Progenitor cell of endocrine pancreas (in vitro differentiated cells): ENCODE results near the gene EGF. TPM values are rescaled to one million over a fixed set of nuclear protein-coding genes. Genes with fewer than 3 reads are reported as not detected.

Experiments used
- DNase-seq: peaks from one replicate; pipeline ENCODE4 v3.0.0; 2021; ENCODE audit warnings: low spot score; ENCODE audit not compliant: unreplicated experiment
- H3K27ac Mint-ChIP-seq: 2 replicates; pipeline ENCODE4 v1.8.0; 2021; ENCODE audit warnings: mild to moderate bottlenecking, moderate library complexity, mixed read lengths
- H3K27me3 Mint-ChIP-seq: 2 replicates; pipeline ENCODE4 v1.8.0; 2021; ENCODE audit warnings: mixed read lengths
- H3K36me3 Mint-ChIP-seq: 2 replicates; pipeline ENCODE4 v1.8.0; 2022; ENCODE audit warnings: mixed read lengths; ENCODE audit not compliant: insufficient read depth
- H3K4me1 Mint-ChIP-seq: 2 replicates; pipeline ENCODE4 v1.8.0; 2021; ENCODE audit warnings: low read depth, mixed read lengths
- H3K4me3 Mint-ChIP-seq: 2 replicates; pipeline ENCODE4 v1.8.0; 2021; ENCODE audit warnings: low read depth, mild to moderate bottlenecking, moderate library complexity, mixed read lengths
- H3K9me3 Mint-ChIP-seq: 2 replicates; pipeline ENCODE4 v1.8.0; 2021; ENCODE audit warnings: low read depth, mixed read lengths
- total RNA-seq: library from RNA; stranded (reverse); gene quantifications from 2 replicates; pipeline ENCODE4 v1.2.1, GENCODE V29; 2021
- TF ChIP-seq, protein P1 (sequence below): fragments of 200-600 bp; sonication (generic); IDR thresholded peaks from one replicate; pipeline ENCODE4 v1.5.0; 2021; ENCODE audit warnings: antibody characterized with exemption, mild to moderate bottlenecking; ENCODE audit not compliant: unreplicated experiment

The EGF gene
- total RNA-seq, 1 donor from 2014 or later, result 0.36 TPM

DNA sequence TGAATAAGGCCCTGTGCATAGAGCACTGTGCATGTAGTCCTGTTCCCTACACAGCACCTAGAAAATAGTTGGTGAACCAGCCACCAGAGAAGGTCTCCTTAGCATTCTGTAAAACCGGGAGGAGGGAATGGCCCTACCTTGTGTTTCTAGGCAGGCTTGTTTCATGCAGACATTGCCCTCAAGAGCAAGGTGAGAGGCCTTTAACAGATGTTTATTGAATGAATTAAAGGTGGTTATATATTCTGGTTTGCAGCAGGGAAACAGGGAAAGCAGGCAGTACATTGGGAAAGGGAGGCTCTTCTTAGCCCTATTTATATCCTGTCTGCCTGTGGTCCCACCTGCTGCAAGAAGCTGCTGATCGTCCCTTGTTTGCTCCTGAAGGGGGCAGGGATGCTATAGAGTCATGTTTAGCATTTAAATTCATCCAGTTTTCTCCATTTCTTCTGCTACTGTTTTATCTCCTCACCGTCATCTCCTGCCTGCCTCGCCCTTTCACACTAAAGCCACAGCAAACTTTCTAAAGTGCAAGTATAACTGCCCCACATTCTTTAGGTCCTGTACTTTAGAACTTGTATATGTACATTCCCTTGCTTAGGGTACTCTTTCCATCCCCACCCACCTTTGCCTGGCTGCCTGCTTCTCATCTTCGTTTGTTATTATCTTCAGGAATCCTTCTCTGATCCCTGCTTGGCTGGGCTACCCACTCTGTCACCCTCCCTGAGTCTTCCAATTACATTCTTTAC, 60.3 kb downstream of the EGF start:
- Mint-ChIP-seq H3K27ac (no peak overlapping the region), H3K9me3 (no peaks in the 10 kb centered on the region), H3K4me3 (no peak overlapping the region), H3K27me3 (no peaks in the 10 kb centered on the region), H3K4me1 (peaks cover 7% of the 10 kb centered on the region), H3K36me3 (no peaks in the 10 kb centered on the region)
- no peak for DNase-seq
- TF ChIP-seq, protein P1, sequence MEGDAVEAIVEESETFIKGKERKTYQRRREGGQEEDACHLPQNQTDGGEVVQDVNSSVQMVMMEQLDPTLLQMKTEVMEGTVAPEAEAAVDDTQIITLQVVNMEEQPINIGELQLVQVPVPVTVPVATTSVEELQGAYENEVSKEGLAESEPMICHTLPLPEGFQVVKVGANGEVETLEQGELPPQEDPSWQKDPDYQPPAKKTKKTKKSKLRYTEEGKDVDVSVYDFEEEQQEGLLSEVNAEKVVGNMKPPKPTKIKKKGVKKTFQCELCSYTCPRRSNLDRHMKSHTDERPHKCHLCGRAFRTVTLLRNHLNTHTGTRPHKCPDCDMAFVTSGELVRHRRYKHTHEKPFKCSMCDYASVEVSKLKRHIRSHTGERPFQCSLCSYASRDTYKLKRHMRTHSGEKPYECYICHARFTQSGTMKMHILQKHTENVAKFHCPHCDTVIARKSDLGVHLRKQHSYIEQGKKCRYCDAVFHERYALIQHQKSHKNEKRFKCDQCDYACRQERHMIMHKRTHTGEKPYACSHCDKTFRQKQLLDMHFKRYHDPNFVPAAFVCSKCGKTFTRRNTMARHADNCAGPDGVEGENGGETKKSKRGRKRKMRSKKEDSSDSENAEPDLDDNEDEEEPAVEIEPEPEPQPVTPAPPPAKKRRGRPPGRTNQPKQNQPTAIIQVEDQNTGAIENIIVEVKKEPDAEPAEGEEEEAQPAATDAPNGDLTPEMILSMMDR, result no peak

DNA sequence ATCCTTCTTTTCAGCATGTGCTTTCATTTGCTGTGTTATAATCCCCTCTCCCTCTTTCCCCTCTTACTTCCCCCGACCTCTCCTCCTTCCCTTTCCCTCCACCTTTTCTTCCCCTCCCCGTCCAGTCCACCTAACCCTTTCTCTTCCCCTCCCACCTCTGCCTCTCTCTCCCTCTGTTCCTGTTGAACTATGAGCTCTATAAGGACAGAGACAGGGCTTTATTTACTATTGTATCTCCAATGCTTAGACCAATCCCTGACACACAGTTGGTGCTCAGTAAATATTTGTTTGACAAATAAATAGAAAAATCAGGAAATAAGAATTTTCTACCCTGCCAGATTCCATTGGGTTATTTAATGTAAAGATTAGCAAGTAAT, 60.8 kb downstream of the EGF start:
- Mint-ChIP-seq H3K4me1 (peaks cover 11% of the 10 kb centered on the region), H3K27ac (no peak overlapping the region), H3K4me3 (no peak overlapping the region)

DNA sequence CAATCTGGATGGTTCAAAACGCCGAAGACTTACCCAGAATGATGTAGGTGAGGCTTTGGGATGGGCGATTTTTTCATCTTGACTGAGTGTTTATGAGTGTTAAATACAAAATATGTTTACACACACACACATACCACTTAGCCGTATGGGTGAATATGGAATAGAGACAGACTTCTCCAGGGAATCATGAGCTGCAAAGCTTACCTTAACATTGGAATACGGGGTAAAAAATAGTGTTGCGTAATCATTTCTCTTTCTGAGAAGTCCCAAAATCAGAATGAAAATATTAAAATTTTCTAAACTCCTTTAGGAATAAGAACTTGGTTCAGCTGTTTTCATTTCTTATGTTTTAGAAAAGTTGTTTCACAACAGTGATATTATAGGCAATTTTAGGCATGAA, 63.5 kb downstream of the EGF start:
- H3K4me1 Mint-ChIP-seq, result peaks cover 19% of the 10 kb centered on the region
- no peak overlapping the region for H3K4me3 Mint-ChIP-seq
- no peak for DNase-seq
- TF ChIP-seq, protein P1, result no peak
- no peaks in the 10 kb centered on the region for H3K36me3 Mint-ChIP-seq
- no peaks in the 10 kb centered on the region for H3K9me3 Mint-ChIP-seq
- H3K27me3 Mint-ChIP-seq, result no peaks in the 10 kb centered on the region
- no peak overlapping the region for H3K27ac Mint-ChIP-seq

More for the DNA sequence above, 60.8 kb downstream of the EGF start:
- Mint-ChIP-seq H3K36me3 (no peaks in the 10 kb centered on the region), H3K9me3 (no peaks in the 10 kb centered on the region), H3K27me3 (no peaks in the 10 kb centered on the region)
- no peak for DNase-seq
- TF ChIP-seq, protein P1, result no peak

DNA sequence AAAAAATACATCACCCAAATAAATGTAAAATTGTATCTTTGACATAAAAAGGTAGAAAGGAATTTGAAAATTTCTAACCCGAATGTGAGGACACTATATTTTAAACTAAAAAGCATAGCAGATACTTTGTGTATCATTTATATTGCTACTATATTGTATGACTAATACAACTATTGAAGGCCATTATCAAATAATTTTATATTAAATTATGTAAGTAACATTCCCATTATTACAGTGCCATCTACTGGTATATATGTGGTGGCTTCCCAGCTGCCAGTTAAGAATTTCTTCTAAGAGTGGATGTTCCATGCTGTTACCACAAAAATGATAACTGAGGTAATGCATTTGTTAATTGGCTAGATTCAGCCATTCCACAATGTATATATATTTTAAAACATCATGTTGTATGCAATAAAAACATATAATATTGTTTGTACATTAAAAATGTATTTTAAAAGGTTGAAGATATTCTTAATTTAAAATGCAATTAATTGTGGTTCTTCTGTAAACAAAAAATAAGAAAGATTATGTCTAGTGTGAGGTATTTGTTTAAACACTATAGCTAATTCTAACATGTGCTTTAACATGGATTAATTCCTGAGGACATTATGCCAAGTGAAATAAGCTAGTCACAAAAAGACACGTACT, 65.3 kb downstream of the EGF start:
- DNase-seq, result no peak
- H3K27me3 Mint-ChIP-seq, result no peaks in the 10 kb centered on the region
- H3K27ac Mint-ChIP-seq, result no peak overlapping the region
- H3K36me3 Mint-ChIP-seq, result no peaks in the 10 kb centered on the region
- H3K4me1 Mint-ChIP-seq, result peaks cover 19% of the 10 kb centered on the region
- no peaks in the 10 kb centered on the region for H3K9me3 Mint-ChIP-seq
- TF ChIP-seq, protein P1, result peak; percentile 77
- H3K4me3 Mint-ChIP-seq, result no peak overlapping the region

DNA sequence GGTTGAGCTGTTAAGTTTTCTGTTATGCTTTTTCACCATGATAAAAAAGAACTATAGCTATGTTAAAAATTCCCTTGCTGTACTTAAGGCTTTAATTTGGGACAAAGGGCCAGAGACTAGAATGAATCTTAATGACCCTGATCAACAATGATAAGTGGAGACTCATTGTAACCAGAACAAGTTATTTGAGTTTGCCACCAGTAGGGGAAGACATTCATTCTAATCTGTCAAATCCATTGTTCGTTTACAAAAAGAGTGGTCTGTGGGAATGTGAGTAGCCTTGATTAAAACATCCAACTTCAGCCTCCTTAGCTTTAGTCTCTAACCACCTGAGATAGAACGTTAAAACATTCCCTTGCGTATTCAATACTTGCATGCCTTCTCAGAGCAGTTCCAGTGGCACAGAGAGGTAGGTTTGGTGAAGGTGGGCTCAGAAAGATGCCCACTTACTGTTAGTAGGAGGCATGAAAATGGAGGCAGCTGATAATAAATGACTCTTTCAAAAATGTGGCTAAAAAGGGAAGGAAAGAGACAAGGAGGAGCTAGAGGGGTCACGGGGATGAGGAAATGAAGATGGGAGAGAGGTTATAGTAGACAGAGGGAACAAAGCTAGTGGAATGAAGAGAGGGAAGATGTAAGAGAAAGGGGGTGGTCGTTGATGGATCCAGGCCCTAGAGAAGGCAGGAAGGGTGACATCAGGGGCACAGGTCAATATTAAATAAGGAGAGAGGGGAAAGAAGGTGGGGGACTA, 66.2 kb downstream of the EGF start:
- peak overlapping the region; percentile 25 for H3K27ac Mint-ChIP-seq
- H3K4me3 Mint-ChIP-seq, result no peak overlapping the region
- H3K4me1 Mint-ChIP-seq, result peaks cover 15% of the 10 kb centered on the region
- TF ChIP-seq, protein P1, result peak; percentile 32
- no peak for DNase-seq
- H3K27me3 Mint-ChIP-seq, result no peaks in the 10 kb centered on the region
- H3K9me3 Mint-ChIP-seq, result no peaks in the 10 kb centered on the region
- no peaks in the 10 kb centered on the region for H3K36me3 Mint-ChIP-seq
